HG03469 (cell line): ENCODE data around the gene ASB2.

Experiments used
- ATAC-seq: cut with Tn5 transposase; IDR thresholded peaks from one replicate; pipeline ENCODE4 v1.9.1; 2021; ENCODE audit warnings: mild to moderate bottlenecking, moderate library complexity, moderate number of reproducible peaks; ENCODE audit not compliant: unreplicated experiment

The ASB2 gene

GRCh38 chr14:93981316-93982229 lies 5.2 kb upstream of the ASB2 start:
- no peak for ATAC-seq

GRCh38 chr14:93980456-93981201 lies 4.3 kb upstream of the ASB2 start:
- no peak for ATAC-seq

DNA sequence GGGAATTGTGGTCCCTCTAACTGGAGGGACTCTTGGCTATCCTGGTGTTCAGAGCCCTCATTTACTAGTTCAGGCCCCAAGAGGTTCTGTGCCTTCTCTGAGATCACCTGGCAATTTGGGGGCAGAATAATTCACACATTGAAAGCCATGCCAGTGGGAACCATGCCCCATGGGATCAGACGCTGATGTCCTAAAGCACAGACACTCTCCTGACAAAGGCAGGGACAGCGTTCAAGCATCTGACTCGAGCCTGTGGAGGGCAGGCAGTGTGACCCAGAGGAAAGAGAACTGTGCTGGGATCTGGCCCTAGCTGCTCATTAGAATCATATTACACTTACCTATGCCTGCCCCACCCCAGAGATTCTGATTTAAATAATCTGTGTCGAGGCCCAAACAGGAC lies 2.4 kb upstream of the ASB2 start:
- ATAC-seq = no peak

GRCh38 chr14:93977790-93978581 lies 1.6 kb upstream of the ASB2 start:
- peak; percentile 48 for ATAC-seq

DNA sequence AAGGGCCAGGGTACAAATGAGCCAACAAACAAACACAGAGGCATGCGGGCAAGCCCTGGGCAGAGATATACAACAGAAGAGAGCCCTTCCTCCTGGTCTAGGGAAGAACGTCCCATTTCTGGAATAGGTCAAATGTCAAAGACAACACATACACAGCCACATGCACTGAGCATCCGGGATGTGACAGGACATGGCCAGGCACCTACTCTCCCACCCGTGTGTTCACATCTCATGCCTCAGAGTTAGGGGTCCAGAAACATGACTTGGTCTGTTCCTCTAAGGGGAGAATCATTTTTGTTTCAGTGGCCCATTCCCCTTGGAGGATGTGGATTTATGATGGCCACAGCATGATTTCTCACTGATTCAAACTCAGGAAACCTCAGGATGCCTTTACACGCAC lies 801 bp upstream of the ASB2 start:
- ATAC-seq = no peak

GRCh38 chr14:93975791-93976476 lies 436 bp downstream of the ASB2 start:
- ATAC-seq = peak; percentile 40

DNA sequence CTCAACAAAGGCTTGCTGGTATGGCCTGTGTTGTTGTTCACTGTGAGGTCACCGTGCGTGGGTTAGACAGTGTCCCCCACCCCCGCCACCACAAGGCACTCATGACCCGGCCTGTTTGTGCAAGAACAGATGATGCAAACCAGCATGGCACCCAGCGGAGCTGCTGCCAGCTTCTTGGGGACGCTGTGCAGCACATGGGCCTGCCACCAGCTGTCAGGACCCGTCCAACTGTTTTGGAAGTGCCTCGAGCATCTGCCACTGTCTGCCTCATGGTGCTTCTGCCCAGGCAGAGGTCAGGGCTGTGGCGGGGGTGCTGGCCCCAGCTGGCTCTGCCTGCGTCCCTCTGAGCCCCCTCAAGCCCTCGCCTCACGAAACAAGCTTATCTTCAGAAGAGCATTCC lies 1.5 kb downstream of the ASB2 start:
- ATAC-seq = no peak

- no peak for ATAC-seq
These were observed 2.1 kb downstream of the ASB2 start for GRCh38 chr14:93974299-93974698.

DNA sequence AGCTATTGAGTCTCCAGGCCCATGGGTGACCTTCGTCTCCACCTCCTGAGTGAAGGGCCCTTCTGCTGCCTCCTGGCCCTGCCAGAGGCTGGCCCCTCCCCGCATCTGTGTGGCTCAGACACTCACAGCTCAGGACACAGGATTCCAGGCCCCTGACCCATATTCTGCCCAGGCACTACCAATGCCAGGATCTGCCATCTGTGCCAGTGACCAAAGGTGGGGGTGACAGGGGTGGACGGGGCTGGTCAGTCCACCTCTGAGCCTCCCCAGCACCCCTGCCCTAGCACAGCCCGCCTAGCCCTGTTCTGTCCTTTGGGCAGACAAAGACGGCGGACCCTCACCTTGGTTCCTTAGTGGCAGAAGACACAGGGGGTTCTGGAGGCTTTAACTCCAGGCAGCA lies 2.8 kb downstream of the ASB2 start:
- no peak for ATAC-seq

GRCh38 chr14:93972618-93973205 lies 3.7 kb downstream of the ASB2 start:
- ATAC-seq = no peak

DNA sequence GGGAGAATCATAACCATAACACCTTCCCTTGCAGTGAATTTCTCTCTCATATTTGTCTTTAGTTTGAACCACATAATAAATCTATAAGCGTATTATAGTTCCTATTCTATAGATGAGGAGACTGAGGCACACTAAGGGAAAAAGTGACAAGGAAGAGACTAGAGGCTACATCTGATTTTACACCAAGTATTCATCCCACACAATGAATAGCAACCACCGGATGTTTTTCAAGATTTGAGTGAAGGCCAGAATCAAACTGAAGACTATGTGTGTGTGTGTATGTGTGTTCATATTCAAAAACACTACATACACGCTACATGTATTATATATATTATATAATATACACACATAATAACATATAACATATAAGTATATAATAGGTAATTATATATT lies 4.7 kb downstream of the ASB2 start:
- no peak for ATAC-seq

GRCh38 chr14:93970965-93971634 lies 5.3 kb downstream of the ASB2 start:
- ATAC-seq = peak; percentile 27

- no peak for ATAC-seq
These were observed 5.8 kb downstream of the ASB2 start for GRCh38 chr14:93970585-93970964.

DNA sequence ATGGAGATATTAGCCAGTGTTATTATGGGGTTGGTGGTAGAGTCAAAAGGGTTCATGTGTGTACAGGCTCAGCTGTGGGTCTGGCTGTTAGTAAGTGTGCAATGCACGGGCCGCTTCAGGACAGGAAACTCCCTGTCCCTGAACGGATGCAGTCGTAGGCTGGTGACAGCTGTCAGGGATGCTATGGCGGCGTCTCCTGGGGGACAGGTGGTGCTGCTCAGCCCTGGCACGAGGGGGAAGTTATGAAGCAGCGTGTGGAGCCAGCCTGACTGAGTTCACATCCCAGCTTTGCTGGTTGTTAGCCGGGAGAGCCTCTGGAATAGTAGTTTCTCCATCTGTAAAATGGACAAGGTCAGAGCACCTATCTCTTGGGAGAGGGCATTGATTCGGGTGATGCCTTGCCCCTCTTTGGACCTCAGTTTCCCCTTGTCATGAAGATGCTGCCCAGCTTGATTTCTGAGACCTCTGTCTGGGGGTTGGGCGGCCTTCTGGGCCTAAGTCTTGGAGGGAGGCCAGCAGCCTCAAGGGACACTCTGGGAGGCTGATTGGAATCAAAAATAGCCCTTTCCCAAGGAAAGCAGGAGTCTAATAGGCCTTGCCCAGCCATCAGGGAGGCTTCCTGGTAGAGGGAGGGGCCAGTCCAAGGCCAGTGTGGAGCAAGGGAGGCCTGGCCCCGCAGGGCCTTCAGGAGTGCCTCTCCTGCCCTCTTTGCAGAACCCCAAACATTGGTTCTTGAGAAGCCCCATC lies 7.1 kb downstream of the ASB2 start:
- no peak for ATAC-seq

DNA sequence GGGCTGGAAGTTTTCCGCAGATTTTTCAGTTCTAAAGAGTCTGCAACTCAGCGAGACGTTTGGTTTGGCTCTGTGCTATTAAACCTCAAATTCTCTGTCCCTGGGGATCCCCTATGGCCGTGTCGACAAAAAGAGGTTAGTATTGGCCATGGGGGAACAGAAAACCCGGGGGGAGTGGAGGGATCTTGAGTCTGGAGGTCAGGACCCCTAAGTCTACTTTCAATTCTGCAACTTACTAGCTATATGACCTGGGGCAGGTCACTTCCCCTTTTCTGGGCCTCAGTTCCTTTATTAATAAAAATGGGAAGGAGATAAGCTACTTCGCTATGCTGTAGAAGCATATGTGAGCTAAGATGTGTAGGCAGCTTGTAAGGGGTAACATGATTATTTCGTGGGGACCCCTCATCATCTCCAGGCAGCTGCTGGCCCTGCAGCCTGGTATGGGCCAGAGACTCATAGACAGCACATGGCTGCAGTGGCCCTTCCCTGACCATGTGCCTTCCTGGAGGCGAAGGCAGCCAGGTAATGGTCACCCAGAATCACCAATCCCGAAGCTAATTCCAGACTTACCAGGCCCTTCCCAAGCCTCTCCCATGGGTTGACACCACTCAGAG lies 8.6 kb downstream of the ASB2 start:
- peak; percentile 29 for ATAC-seq

- ATAC-seq = no peak
These were observed 10.4 kb downstream of the ASB2 start for GRCh38 chr14:93965946-93966474.

- ATAC-seq = no peak
These were observed 11.0 kb downstream of the ASB2 start for GRCh38 chr14:93965287-93965821.

- ATAC-seq = no peak
These were observed 11.5 kb downstream of the ASB2 start for GRCh38 chr14:93964820-93965286.
